Trophoblast cell (in vitro differentiated cells and primary cell): ENCODE data around the gene ASTN2.

Experiments used
- DNase-seq, 2 donors: peaks; one replicate each; pipeline ENCODE4 v3.0.0-alpha.2; 2016
- H2AFZ ChIP-seq: 2 replicates; pipeline ENCODE4 v1.6.1; 2013; ENCODE audit warnings: low read length, moderate library complexity, mild to moderate bottlenecking; ENCODE audit not compliant: insufficient read depth, poor library complexity
- H2AK5ac ChIP-seq: 2 replicates; pipeline ENCODE4 v1.6.1; 2013; ENCODE audit warnings: mild to moderate bottlenecking, low read length
- H2BK120ac ChIP-seq: 2 replicates; pipeline ENCODE4 v1.6.1; 2013; ENCODE audit warnings: low read length, mild to moderate bottlenecking, moderate library complexity; ENCODE audit not compliant: insufficient read depth, poor library complexity
- H2BK12ac ChIP-seq: 2 replicates; pipeline ENCODE4 v1.6.1; 2013; ENCODE audit warnings: mild to moderate bottlenecking, low read length, moderate library complexity
- H2BK5ac ChIP-seq: 2 replicates; pipeline ENCODE4 v1.6.1; 2013; ENCODE audit warnings: low read length, low read depth, moderate library complexity, mild to moderate bottlenecking; ENCODE audit not compliant: poor library complexity
- H3K14ac ChIP-seq: 2 replicates; pipeline ENCODE4 v1.6.1; 2013; ENCODE audit warnings: mild to moderate bottlenecking, low read length
- H3K18ac ChIP-seq: 2 replicates; pipeline ENCODE4 v1.6.1; 2013; ENCODE audit warnings: mild to moderate bottlenecking, low read length
- H3K23ac ChIP-seq: 2 replicates; pipeline ENCODE4 v1.6.1; 2013; ENCODE audit warnings: low read length
- H3K27ac ChIP-seq: 2 replicates; pipeline ENCODE4 v1.5.1; 2013; ENCODE audit warnings: low read depth, mild to moderate bottlenecking, inconsistent platforms, low read length, moderate library complexity
- H3K27me3 ChIP-seq: 2 replicates; pipeline ENCODE4 v1.6.1; 2013; ENCODE audit warnings: inconsistent platforms, mild to moderate bottlenecking, low read length, moderate library complexity; ENCODE audit not compliant: insufficient read depth
- H3K36me3 ChIP-seq, 2 experiments: 1 replicate in 1 of 2; 2 replicates in 1 of 2; pipeline ENCODE4 v1.6.1; 2013; ENCODE audit warnings: low read length in 2 of 2, mild to moderate bottlenecking in 2 of 2, moderate library complexity in 1 of 2; ENCODE audit not compliant: insufficient read depth in 2 of 2, control insufficient read depth in 1 of 2
- H3K4ac ChIP-seq: 2 replicates; pipeline ENCODE4 v1.6.1; 2013; ENCODE audit warnings: low read depth, mild to moderate bottlenecking, low read length, moderate library complexity
- H3K4me1 ChIP-seq, 2 experiments: 1 replicate in 1 of 2; 2 replicates in 1 of 2; pipeline ENCODE4 v1.6.1; 2013; ENCODE audit warnings: low read length in 2 of 2, mild to moderate bottlenecking in 2 of 2, moderate library complexity in 1 of 2; ENCODE audit not compliant: insufficient read depth in 2 of 2, control insufficient read depth in 1 of 2
- H3K4me2 ChIP-seq: 2 replicates; pipeline ENCODE4 v1.6.1; 2013; ENCODE audit warnings: inconsistent platforms, mild to moderate bottlenecking, low read length, moderate library complexity
- H3K4me3 ChIP-seq: 2 replicates; pipeline ENCODE4 v1.5.1; 2013; ENCODE audit warnings: mild to moderate bottlenecking, low read depth, low read length, inconsistent platforms
- H3K79me1 ChIP-seq: one replicate; pipeline ENCODE4 v1.6.1; 2013; ENCODE audit warnings: low read length
- H3K79me2 ChIP-seq: 2 replicates; pipeline ENCODE4 v1.6.1; 2013; ENCODE audit warnings: low read length, mild to moderate bottlenecking; ENCODE audit not compliant: control insufficient read depth, insufficient read depth, poor library complexity
- H3K9ac ChIP-seq: 2 replicates; pipeline ENCODE4 v1.6.1; 2013; ENCODE audit warnings: mild to moderate bottlenecking, low read length
- H3K9me3 ChIP-seq: 2 replicates; pipeline ENCODE4 v1.6.1; 2013; ENCODE audit warnings: low read depth, mild to moderate bottlenecking, control low read depth, inconsistent platforms, low read length; ENCODE audit not compliant: insufficient read depth
- H4K12ac ChIP-seq: 2 replicates; pipeline ENCODE4 v1.6.1; 2013; ENCODE audit warnings: low read depth, mild to moderate bottlenecking, low read length, moderate library complexity
- H4K8ac ChIP-seq: 2 replicates; pipeline ENCODE4 v1.6.1; 2013; ENCODE audit warnings: low read depth, mild to moderate bottlenecking, low read length, moderate library complexity
- H4K91ac ChIP-seq: one replicate; pipeline ENCODE4 v1.6.1; 2013; ENCODE audit warnings: low read depth, mild to moderate bottlenecking, low read length, moderate library complexity
- WGBS: extraction: QIAGEN DNeasy Blood & Tissue Kit; methylation state at CpG from one replicate; pipeline ENCODE4 v1.1.7; 2013; ENCODE audit warnings: missing lambda C conversion rate; ENCODE audit not compliant: insufficient read length, insufficient coverage; ENCODE audit errors: extremely low coverage; 5-methylcytosine and 5-hydroxymethylcytosine counted together

ASTN2 gene

GRCh38 chr9:116524778-116525470 lies 889.9 kb downstream of the ASTN2 start:
- H3K36me3 ChIP-seq = no peaks in the 10 kb centered on the region
- H3K4me1 ChIP-seq = no peaks in the 10 kb centered on the region
- H3K79me1 ChIP-seq = no peaks in the 10 kb centered on the region
- H3K18ac ChIP-seq = no peak overlapping the region
- H3K4ac ChIP-seq = no peak overlapping the region
- H3K4me2 ChIP-seq = no peak overlapping the region
- H3K4me3 ChIP-seq = no peak overlapping the region
- H3K9me3 ChIP-seq = peaks cover 5% of the 10 kb centered on the region
- H2AK5ac ChIP-seq = no peak overlapping the region
- H4K12ac ChIP-seq = no peak overlapping the region
- no peak overlapping the region for H3K14ac ChIP-seq
- no peak for DNase-seq
- no peaks in the 10 kb centered on the region for H3K27me3 ChIP-seq
- no peaks in the 10 kb centered on the region for H3K79me2 ChIP-seq
- no peak overlapping the region for H4K91ac ChIP-seq
- no peak overlapping the region for H3K9ac ChIP-seq
- H2BK12ac ChIP-seq = no peak overlapping the region
- no peak overlapping the region for H2AFZ ChIP-seq
- no peak overlapping the region for H3K27ac ChIP-seq
- no peak overlapping the region for H2BK120ac ChIP-seq
- no peak overlapping the region for H2BK5ac ChIP-seq
- H4K8ac ChIP-seq = no peak overlapping the region
- H3K23ac ChIP-seq = no peak overlapping the region
- no CpG with 5 or more reads among the region's 3 CpGs for WGBS

GRCh38 chr9:116520218-116520617 lies 894.6 kb downstream of the ASTN2 start:
- no peak overlapping the region for H2BK120ac ChIP-seq
- H3K79me1 ChIP-seq = no peaks in the 10 kb centered on the region
- H3K18ac ChIP-seq = no peak overlapping the region
- H4K8ac ChIP-seq = no peak overlapping the region
- no CpG with 5 or more reads among the region's 2 CpGs for WGBS
- no peak overlapping the region for H3K9ac ChIP-seq
- no peak overlapping the region for H3K14ac ChIP-seq
- no peak overlapping the region for H3K4ac ChIP-seq
- no peak overlapping the region for H3K23ac ChIP-seq
- no peak overlapping the region for H4K91ac ChIP-seq
- H3K4me1 ChIP-seq = no peaks in the 10 kb centered on the region
- H4K12ac ChIP-seq = no peak overlapping the region
- no peak overlapping the region for H2AK5ac ChIP-seq
- DNase-seq = no peak
- H3K27me3 ChIP-seq = no peaks in the 10 kb centered on the region
- no peak overlapping the region for H3K27ac ChIP-seq
- no peak overlapping the region for H2BK12ac ChIP-seq
- H3K36me3 ChIP-seq = no peaks in the 10 kb centered on the region
- H3K79me2 ChIP-seq = no peaks in the 10 kb centered on the region
- no peak overlapping the region for H2BK5ac ChIP-seq
- no peak overlapping the region for H3K4me2 ChIP-seq
- no peak overlapping the region for H3K4me3 ChIP-seq
- H3K9me3 ChIP-seq = no peaks in the 10 kb centered on the region
- no peak overlapping the region for H2AFZ ChIP-seq

GRCh38 chr9:116516456-116516855 lies 898.4 kb downstream of the ASTN2 start:
- H3K4me3 ChIP-seq = no peak overlapping the region
- no peak overlapping the region for H4K91ac ChIP-seq
- no peak overlapping the region for H2AFZ ChIP-seq
- H2BK12ac ChIP-seq = no peak overlapping the region
- no peaks in the 10 kb centered on the region for H3K27me3 ChIP-seq
- no peak overlapping the region for H3K4ac ChIP-seq
- no peak overlapping the region for H3K23ac ChIP-seq
- H3K9me3 ChIP-seq = no peaks in the 10 kb centered on the region
- H2AK5ac ChIP-seq = no peak overlapping the region
- H2BK120ac ChIP-seq = no peak overlapping the region
- no CpG with 5 or more reads among the region's 1 CpG for WGBS
- H3K4me1 ChIP-seq = no peaks in the 10 kb centered on the region
- DNase-seq = no peak
- H3K4me2 ChIP-seq = no peak overlapping the region
- H2BK5ac ChIP-seq = no peak overlapping the region
- H4K8ac ChIP-seq = no peak overlapping the region
- H3K79me1 ChIP-seq = no peaks in the 10 kb centered on the region
- H4K12ac ChIP-seq = no peak overlapping the region
- no peak overlapping the region for H3K14ac ChIP-seq
- no peaks in the 10 kb centered on the region for H3K79me2 ChIP-seq
- no peaks in the 10 kb centered on the region for H3K36me3 ChIP-seq
- H3K9ac ChIP-seq = no peak overlapping the region
- no peak overlapping the region for H3K27ac ChIP-seq
- no peak overlapping the region for H3K18ac ChIP-seq

GRCh38 chr9:116515541-116515940 lies 899.3 kb downstream of the ASTN2 start:
- H3K18ac ChIP-seq = no peak overlapping the region
- no peak overlapping the region for H2BK120ac ChIP-seq
- H4K12ac ChIP-seq = no peak overlapping the region
- no peaks in the 10 kb centered on the region for H3K4me1 ChIP-seq
- no peaks in the 10 kb centered on the region for H3K27me3 ChIP-seq
- H4K8ac ChIP-seq = no peak overlapping the region
- H3K79me1 ChIP-seq = no peaks in the 10 kb centered on the region
- H3K4ac ChIP-seq = no peak overlapping the region
- H2BK12ac ChIP-seq = no peak overlapping the region
- no peaks in the 10 kb centered on the region for H3K9me3 ChIP-seq
- no peak overlapping the region for H4K91ac ChIP-seq
- H3K36me3 ChIP-seq = no peaks in the 10 kb centered on the region
- no peak overlapping the region for H2BK5ac ChIP-seq
- no peak overlapping the region for H3K9ac ChIP-seq
- no peak overlapping the region for H3K4me2 ChIP-seq
- DNase-seq = no peak
- H2AK5ac ChIP-seq = no peak overlapping the region
- no peak overlapping the region for H3K23ac ChIP-seq
- no peak overlapping the region for H3K27ac ChIP-seq
- H3K4me3 ChIP-seq = no peak overlapping the region
- no peak overlapping the region for H3K14ac ChIP-seq
- no peak overlapping the region for H2AFZ ChIP-seq
- H3K79me2 ChIP-seq = no peaks in the 10 kb centered on the region
